ENCODE measurements around the gene SCN10A.

Gene SCN10A

DNA sequence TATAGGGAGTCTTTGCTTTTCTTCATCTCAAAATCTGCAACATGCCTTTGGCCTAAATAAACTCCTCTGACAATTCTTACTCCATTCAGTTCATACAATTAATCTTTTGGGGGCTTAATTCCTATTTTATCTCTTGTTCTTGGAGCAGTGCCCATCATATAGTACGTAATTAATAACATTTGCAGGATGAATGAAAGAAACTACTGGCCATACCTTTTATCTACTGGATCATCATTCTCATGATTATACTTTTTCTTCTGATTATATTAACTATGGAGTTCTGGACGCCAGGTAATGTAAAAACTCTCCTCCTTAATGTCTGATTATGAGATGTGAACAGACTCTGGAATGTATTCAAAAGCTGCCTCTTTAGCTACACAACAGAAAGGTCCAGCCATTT, 120.0 kb downstream of the SCN10A start:
- DNase-seq (ENCODE audit: insufficient read length, low spot score) (no peak), FAIRE-seq (no peak)
- TF ChIP-seq, protein P1, sequence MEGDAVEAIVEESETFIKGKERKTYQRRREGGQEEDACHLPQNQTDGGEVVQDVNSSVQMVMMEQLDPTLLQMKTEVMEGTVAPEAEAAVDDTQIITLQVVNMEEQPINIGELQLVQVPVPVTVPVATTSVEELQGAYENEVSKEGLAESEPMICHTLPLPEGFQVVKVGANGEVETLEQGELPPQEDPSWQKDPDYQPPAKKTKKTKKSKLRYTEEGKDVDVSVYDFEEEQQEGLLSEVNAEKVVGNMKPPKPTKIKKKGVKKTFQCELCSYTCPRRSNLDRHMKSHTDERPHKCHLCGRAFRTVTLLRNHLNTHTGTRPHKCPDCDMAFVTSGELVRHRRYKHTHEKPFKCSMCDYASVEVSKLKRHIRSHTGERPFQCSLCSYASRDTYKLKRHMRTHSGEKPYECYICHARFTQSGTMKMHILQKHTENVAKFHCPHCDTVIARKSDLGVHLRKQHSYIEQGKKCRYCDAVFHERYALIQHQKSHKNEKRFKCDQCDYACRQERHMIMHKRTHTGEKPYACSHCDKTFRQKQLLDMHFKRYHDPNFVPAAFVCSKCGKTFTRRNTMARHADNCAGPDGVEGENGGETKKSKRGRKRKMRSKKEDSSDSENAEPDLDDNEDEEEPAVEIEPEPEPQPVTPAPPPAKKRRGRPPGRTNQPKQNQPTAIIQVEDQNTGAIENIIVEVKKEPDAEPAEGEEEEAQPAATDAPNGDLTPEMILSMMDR (IDR thresholded peaks at IDR 0.05; ENCODE audit: insufficient read depth, missing control alignments): no peak

DNA sequence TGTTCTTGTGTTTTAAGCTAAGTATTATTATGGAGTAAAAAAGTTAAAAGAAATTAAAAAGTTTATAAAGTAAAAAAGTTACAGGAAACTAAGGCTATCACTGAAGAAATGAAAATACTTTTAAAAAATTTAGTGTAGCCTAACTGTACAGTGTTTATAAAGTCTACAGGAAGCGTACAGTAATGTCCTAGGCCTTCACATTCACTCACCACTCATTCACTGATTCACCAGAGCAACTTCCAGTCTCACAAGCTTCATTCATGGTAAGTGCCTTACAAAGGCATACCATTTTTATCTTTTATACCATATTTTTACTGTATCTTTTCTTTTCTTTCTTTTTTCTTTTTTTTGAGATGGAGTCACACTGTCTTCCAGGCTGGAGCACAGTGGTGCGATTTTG, 125.8 kb downstream of the SCN10A start:
- FAIRE-seq: no peak
- no peak for DNase-seq (ENCODE audit: insufficient read length, low spot score)
- TF ChIP-seq, protein P1 (IDR thresholded peaks at IDR 0.05; ENCODE audit: insufficient read depth, missing control alignments): no peak

DNA sequence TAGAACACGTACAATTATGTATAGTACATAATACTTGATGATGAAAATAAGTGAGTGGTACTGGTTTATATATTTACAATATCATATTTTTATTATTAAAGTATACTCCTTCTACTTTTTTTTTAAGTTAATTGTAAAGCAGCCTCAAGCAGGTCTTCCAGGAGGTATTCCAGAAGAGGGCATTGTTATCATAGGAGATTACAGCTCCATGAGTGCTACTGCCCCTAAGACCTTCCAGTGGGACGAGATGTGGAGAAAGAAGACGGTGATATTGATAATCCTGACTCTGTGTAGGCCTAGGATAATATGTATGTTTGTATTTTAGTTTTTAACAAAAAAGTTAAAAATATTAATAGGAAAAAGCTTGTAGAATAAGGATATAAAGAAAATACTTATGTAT, 126.2 kb downstream of the SCN10A start:
- FAIRE-seq (no peak), DNase-seq (ENCODE audit: insufficient read length, low spot score) (no peak)
- TF ChIP-seq, protein P1 (IDR thresholded peaks at IDR 0.05; ENCODE audit: insufficient read depth, missing control alignments): no peak

DNA sequence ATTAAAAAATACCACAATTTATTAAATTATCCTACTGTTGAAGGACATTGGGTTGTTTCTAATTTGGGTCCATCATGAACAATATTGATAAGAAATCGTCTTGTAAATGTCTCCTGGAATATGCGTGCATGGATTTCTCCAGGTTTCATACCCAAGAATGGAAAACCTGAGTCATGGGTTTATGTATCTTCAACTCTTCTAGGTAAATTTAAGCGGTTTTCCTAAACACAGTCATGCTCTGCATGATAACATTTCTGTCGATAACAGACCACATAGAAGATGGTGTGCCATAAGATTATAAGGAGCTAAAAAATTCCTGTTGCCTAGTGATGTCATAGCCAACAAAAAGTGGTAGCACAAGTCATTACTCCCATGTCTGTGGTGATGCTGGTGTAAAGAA, 126.7 kb downstream of the SCN10A start:
- DNase-seq (ENCODE audit: insufficient read length, low spot score): no peak
- no peak for FAIRE-seq
- TF ChIP-seq, protein P1 (IDR thresholded peaks at IDR 0.05; ENCODE audit: insufficient read depth, missing control alignments): no peak

DNA sequence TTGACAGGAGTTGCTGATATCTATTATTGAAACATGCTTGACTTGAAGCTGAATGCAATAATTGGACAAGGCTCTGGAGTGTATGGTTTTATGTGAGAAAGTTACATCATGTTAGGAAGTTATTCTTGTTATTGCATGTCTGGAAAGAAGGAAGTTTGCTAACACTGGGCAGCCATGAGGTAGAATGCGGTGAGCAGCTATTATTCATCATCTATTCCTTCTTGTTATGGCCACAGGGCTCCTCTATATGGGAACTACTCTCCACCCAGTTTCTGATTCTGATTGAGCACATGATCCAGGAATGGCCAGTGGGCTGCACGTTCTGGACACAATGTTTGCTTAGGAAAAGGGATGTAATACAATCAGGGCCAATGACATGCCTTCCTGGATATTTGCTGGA, 128.7 kb downstream of the SCN10A start:
- TF ChIP-seq, protein P1 (IDR thresholded peaks at IDR 0.05; ENCODE audit: insufficient read depth, missing control alignments): no peak
- DNase-seq (ENCODE audit: insufficient read length, low spot score) (no peak), FAIRE-seq (no peak)

DNA sequence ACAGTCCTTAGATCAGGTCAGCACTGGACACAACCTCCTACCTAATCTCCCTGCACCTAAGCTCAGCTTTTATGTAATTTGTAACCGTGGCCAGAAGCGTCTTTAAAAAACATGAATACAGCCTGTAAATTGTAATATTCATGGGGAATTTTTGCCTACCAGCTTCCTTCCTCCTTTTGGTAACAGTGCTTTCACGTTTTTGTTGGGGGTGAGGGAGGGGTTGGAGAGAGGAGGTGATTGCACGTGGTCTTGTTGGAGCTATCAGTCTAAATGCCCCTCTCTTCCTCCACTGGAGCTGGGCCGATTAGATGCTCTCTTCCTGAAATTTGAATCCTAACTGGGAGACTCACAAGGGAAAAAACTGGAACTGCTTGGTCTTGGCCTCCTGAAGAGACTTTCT, 131.5 kb downstream of the SCN10A start:
- FAIRE-seq (no peak), DNase-seq (ENCODE audit: insufficient read length, low spot score) (no peak)
- TF ChIP-seq, protein P1 (IDR thresholded peaks at IDR 0.05; ENCODE audit: insufficient read depth, missing control alignments): no peak

DNA sequence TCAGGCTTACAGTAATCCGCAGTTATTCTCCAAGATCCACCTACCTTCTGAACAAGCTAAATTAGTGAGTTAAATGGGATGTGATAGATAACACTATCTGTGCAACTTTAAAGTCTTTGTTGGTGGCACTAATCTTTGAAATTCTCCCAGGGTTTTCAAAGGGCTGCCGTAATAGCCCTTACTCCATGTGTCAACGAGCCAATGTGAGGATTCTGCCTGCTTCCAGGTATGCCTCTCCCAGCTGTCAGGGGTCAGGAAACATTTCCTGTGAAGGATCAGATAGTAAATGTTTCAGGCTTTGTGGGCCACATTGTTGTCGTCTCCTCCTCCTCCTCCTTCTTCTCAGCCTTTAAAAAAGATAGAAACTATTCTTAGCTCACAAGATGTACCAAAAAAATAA, 146.3 kb downstream of the SCN10A start:
- no peak for FAIRE-seq
- DNase-seq (ENCODE audit: insufficient read length, low spot score): no peak
- TF ChIP-seq, protein P1 (IDR thresholded peaks at IDR 0.05; ENCODE audit: insufficient read depth, missing control alignments): no peak
